GM18519 (cell line): ENCODE measurements around the gene SUPT7L.

ENCODE experiments used
- ATAC-seq: cut with Tn5 transposase; IDR thresholded peaks from one replicate; pipeline ENCODE4 v1.9.1; 2021; ENCODE audit warnings: mild to moderate bottlenecking, moderate library complexity; ENCODE audit not compliant: unreplicated experiment, low FRiP score

The SUPT7L gene

GRCh38 chr2:27663285-27664153 is at the start of gene SUPT7L, which contains the start of gene SLC4A1AP:
Gene SUPT7L, minus strand, starts transcription at chr2:27663614. Its CDS starts 1,422 bp downstream, at chr2:27662192.
Gene SLC4A1AP, plus strand, starts transcription at chr2:27663889. Its CDS starts 26 bp downstream, at chr2:27663915.
- no peak for ATAC-seq

GRCh38 chr2:27713201-27713600 is 49.8 kb upstream of the SUPT7L start:
- no peak for ATAC-seq

- ATAC-seq = no peak
Measured at GRCh38 chr2:27712522-27712921, 49.1 kb upstream of the SUPT7L start.

GRCh38 chr2:27711804-27712203 is 48.4 kb upstream of the SUPT7L start:
- ATAC-seq = no peak

GRCh38 chr2:27710640-27711430 is 47.4 kb upstream of the SUPT7L start:
- no peak for ATAC-seq

GRCh38 chr2:27709960-27710575 is 46.7 kb upstream of the SUPT7L start:
- ATAC-seq = no peak

- ATAC-seq = no peak
Measured at GRCh38 chr2:27709326-27709725, 45.9 kb upstream of the SUPT7L start.

GRCh38 chr2:27708666-27709065 is 45.3 kb upstream of the SUPT7L start:
- no peak for ATAC-seq

- ATAC-seq = no peak
Measured at GRCh38 chr2:27708257-27708654, 44.8 kb upstream of the SUPT7L start.

- ATAC-seq = no peak
Measured at GRCh38 chr2:27707462-27708256, 44.2 kb upstream of the SUPT7L start.

- no peak for ATAC-seq
Measured at GRCh38 chr2:27705851-27706622, 42.6 kb upstream of the SUPT7L start.

- no peak for ATAC-seq
Measured at GRCh38 chr2:27704342-27704876, 41.0 kb upstream of the SUPT7L start.

- ATAC-seq = no peak
Measured at GRCh38 chr2:27703638-27704341, 40.4 kb upstream of the SUPT7L start.

- ATAC-seq = no peak
Measured at GRCh38 chr2:27702302-27702701, 38.9 kb upstream of the SUPT7L start.

GRCh38 chr2:27701676-27702075 is 38.3 kb upstream of the SUPT7L start:
- no peak for ATAC-seq

- no peak for ATAC-seq
Measured at GRCh38 chr2:27697660-27698059, 34.2 kb upstream of the SUPT7L start.

- ATAC-seq = no peak
Measured at GRCh38 chr2:27690052-27690451, 26.6 kb upstream of the SUPT7L start.

GRCh38 chr2:27689424-27689823 is 26.0 kb upstream of the SUPT7L start:
- ATAC-seq = no peak

GRCh38 chr2:27687232-27687631 is 23.8 kb upstream of the SUPT7L start:
- ATAC-seq = no peak
